Activated CD4-positive, alpha-beta T cell treated with anti-CD3 and anti-CD28 coated beads for 36 hours (primary cell): Measurements from ENCODE around the gene DDX1. TPM values are rescaled to one million over a fixed set of nuclear protein-coding genes. Genes with fewer than 3 reads are reported as not detected.
"Not testable (repeated sequence)": the region's sequence is repeated elsewhere in the genome, so short reads cannot be mapped to it uniquely, and the experiment has no call there.

ENCODE experiments used
- ATAC-seq: fragments of 200-7000 bp; cut with Tn5 transposase; one replicate; pipeline ENCODE4 v1.10.0; 2021; ENCODE audit warnings: mild to moderate bottlenecking, moderate library complexity
- CTCF ChIA-PET: fragments of 350-600 bp; sonication (Branson Sonifier 250); formaldehyde crosslinking; loops from one replicate; lab custom pipeline; 2021; ENCODE audit warnings: antibody characterized with exemption; lab: Charles Lee
- POLR2A ChIA-PET: fragments of 350-600 bp; sonication (Branson Sonifier 250); formaldehyde crosslinking; loops from one replicate; lab custom pipeline; 2021; ENCODE audit warnings: antibody characterized with exemption, inconsistent platforms; lab: Charles Lee
- DNase-seq: peaks from one replicate; pipeline ENCODE4 v3.0.0-alpha.2; 2020
- H3K27ac Mint-ChIP-seq: one replicate; pipeline ENCODE4 v1.8.0; 2021; ENCODE audit warnings: mixed read lengths
- H3K27me3 Mint-ChIP-seq: one replicate; pipeline ENCODE4 v1.8.0; 2021; ENCODE audit warnings: mixed read lengths
- H3K36me3 Mint-ChIP-seq: one replicate; pipeline ENCODE4 v1.8.0; 2021; ENCODE audit warnings: low read depth, mixed read lengths
- H3K4me1 Mint-ChIP-seq: one replicate; pipeline ENCODE4 v1.8.0; 2021; ENCODE audit warnings: mixed read lengths
- H3K4me3 Mint-ChIP-seq: one replicate; pipeline ENCODE4 v1.8.0; 2021; ENCODE audit warnings: mild to moderate bottlenecking, moderate library complexity, mixed read lengths
- H3K9me3 Mint-ChIP-seq: one replicate; pipeline ENCODE4 v1.8.0; 2021; ENCODE audit warnings: low read depth, mixed read lengths
- intact Hi-C, 2 experiments: fragments of 100-400 bp; cut with DNase I in 1 of 2; cut with micrococcal nuclease in 1 of 2; formaldehyde crosslinking; loops; one replicate each; pipeline versions ENCODE4 v1.14.2 to v1.15.1; 2022 to 2024; cut with DNase I, micrococcal nuclease
- total RNA-seq, 2 experiments: library from RNA; stranded (reverse); gene quantifications; one replicate each; pipeline ENCODE4 v1.2.3, GENCODE V29; 2021

The DDX1 gene
- total RNA-seq, 2 experiments from 2014 or later, result 87.6 to 96.2 TPM

DNA sequence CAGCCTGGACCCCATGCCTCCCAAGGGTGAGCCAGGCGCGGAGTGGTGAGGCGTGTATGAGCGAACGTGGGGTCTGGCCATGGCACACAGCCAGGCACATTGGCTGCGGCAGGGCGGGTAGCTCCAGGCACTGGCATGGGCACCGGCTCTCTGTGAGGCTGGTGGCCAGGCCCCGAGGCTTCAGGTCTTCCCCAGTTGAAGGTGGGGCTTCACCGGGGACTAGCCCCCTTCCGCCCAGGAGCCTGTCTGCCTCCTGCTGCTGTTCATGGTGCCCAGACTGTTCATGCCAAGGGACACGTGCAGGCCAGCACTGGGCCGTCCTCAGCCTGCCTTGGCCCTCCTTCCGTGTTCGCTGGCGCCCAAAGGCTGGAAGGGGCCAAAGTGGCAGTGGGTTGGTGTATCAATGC lies 26.8 kb downstream of the DDX1 start:
- ChIA-PET CTCF (no interaction called here), POLR2A (no interaction called here)
- peaks cover 40% of the 10 kb centered on the region for H3K36me3 Mint-ChIP-seq
- ATAC-seq (no peak), DNase-seq (no peak)
- intact Hi-C loops, result no loop called here
- H3K9me3 Mint-ChIP-seq, result no peaks in the 10 kb centered on the region
- no peaks in the 10 kb centered on the region for H3K27me3 Mint-ChIP-seq
- H3K27ac Mint-ChIP-seq, result no peak overlapping the region
- peaks cover 1% of the 10 kb centered on the region for H3K4me1 Mint-ChIP-seq
- H3K4me3 Mint-ChIP-seq, result no peak overlapping the region

DNA sequence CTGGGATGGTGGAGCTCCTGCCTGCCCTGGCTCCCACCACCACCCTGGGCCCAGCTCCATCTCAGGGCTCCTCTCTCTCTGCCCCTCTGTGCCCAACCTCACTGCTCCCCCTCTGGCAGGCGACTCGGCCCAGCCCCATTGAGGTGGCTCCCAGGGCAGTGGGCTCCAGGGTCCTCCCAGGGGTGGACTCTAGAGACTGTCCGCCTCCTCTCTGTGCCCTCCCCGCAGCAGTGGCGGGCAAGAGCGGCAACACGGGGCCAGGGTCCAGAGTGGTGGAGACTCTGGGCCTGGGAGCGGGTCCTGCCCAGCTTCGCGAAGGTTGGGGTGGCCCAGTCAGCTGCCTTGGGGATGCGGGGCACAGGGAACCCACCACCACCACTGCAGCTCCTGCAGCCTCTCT lies 27.4 kb downstream of the DDX1 start:
- Mint-ChIP-seq H3K4me1 (no peaks in the 10 kb centered on the region), H3K36me3 (peaks cover 44% of the 10 kb centered on the region), H3K27me3 (no peaks in the 10 kb centered on the region), H3K27ac (no peak overlapping the region), H3K4me3 (no peak overlapping the region), H3K9me3 (no peaks in the 10 kb centered on the region)
- intact Hi-C loops, result no loop called here
- no peak for ATAC-seq
- no peak for DNase-seq
- ChIA-PET CTCF (no interaction called here), POLR2A (no interaction called here)

DNA sequence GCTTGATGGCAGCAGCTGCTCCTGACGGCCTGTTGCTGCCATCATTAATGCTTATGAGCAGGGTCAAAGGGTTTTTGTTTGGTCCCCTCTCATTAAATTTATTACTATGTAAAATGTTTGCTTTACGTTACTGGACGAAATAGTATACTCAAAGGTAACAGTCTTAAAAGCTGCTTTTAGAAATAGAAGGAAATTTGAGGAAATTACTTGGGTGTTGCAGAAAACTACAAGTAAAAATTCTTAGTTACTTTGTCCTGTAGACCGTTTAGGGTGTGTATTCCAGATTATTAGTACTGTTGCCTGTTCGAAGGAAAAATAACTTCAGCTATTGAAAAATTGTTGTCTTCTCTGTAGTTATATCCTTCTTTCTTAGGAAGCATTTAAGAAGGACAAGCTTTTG lies 27.8 kb downstream of the DDX1 start:
- no peak for ATAC-seq
- Mint-ChIP-seq H3K27me3 (no peaks in the 10 kb centered on the region), H3K4me3 (no peak overlapping the region), H3K36me3 (peaks cover 49% of the 10 kb centered on the region), H3K27ac (no peak overlapping the region), H3K4me1 (no peaks in the 10 kb centered on the region), H3K9me3 (no peaks in the 10 kb centered on the region)
- no peak for DNase-seq
- POLR2A ChIA-PET, result no interaction called here
- CTCF ChIA-PET, result no interaction called here
- intact Hi-C loops, result no loop called here

DNA sequence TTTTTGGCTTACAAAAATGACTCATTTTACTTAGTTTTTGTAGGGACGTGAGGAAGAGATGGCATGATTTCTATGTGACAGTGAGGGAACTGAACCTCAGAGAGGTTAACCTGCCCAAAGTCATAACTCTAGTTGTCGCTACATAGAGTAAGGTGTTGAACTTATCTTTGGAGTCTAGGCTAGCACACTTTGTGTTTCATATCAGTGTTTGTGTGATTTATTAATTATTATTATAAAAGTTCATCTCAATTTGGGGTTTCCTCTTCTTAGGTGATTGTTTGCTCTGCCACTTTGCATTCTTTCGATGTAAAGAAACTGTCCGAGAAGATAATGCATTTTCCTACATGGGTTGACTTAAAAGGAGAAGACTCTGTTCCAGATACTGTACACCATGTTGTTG lies 28.3 kb downstream of the DDX1 start:
- intact Hi-C loops, result no loop called here
- Mint-ChIP-seq H3K27me3 (no peaks in the 10 kb centered on the region), H3K9me3 (no peaks in the 10 kb centered on the region), H3K4me1 (no peaks in the 10 kb centered on the region), H3K4me3 (no peak overlapping the region), H3K27ac (no peak overlapping the region), H3K36me3 (peaks cover 52% of the 10 kb centered on the region)
- DNase-seq (no peak), ATAC-seq (no peak)
- CTCF ChIA-PET, result no interaction called here
- POLR2A ChIA-PET, result no interaction called here

DNA sequence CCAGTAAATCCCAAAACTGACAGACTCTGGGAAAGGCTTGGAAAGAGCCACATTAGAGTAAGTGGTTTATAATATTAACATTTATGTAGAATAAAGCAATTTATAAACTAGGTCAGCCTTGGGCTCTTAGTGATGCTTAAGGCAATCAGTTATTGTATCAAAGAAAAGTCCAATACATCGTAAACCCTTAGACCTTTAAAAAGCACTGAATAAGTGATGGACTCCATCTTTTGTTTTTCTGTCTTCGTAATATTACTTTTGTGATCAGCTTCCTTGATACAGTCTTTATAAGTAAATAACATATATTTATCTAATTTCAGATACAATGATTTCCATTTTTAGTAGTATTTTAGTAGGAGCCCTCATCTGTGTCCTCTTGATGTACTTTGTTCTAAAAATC lies 28.7 kb downstream of the DDX1 start:
- no peaks in the 10 kb centered on the region for H3K27me3 Mint-ChIP-seq
- no peaks in the 10 kb centered on the region for H3K4me1 Mint-ChIP-seq
- no peak overlapping the region for H3K4me3 Mint-ChIP-seq
- H3K9me3 Mint-ChIP-seq, result no peaks in the 10 kb centered on the region
- no peak overlapping the region for H3K27ac Mint-ChIP-seq
- ATAC-seq, result no peak
- peaks cover 53% of the 10 kb centered on the region for H3K36me3 Mint-ChIP-seq
- ChIA-PET CTCF (no interaction called here), POLR2A (no interaction called here)
- intact Hi-C loops, result no loop called here
- DNase-seq, result no peak

DNA sequence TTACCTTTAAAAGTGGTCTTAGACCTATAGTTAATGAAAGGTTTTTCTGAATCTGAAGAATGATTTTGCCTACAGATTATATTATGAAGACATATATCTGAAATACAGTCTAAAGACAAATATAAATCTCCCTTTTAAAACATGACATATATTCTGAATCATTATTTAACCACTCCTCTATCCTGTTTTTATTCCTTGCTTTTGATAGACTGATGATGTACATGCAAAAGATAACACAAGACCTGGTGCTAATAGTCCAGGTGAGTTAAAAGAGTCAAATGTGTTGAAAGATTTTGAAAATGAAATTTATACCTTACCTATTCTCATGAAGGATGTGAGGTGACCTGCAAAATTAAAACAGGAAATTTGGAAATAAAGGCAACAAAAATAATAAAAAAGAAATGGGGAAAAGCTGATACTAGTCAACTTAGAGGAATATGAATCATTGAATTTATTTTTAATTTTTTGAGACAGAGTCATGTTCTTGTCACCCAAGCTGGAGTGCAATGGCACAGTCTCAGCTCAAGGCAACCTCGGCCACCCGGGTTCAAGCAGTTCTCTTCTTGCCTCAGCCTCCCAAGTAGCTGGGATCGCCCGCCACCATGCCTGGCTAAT lies 29.3 kb downstream of the DDX1 start:
- ATAC-seq (no peak), DNase-seq (no peak)
- ChIA-PET CTCF (no interaction called here), POLR2A (no interaction called here)
- no peak overlapping the region for H3K27ac Mint-ChIP-seq
- H3K9me3 Mint-ChIP-seq, result no peaks in the 10 kb centered on the region
- intact Hi-C loops, result no loop called here
- H3K27me3 Mint-ChIP-seq, result no peaks in the 10 kb centered on the region
- peaks cover 57% of the 10 kb centered on the region for H3K36me3 Mint-ChIP-seq
- no peak overlapping the region for H3K4me3 Mint-ChIP-seq
- no peaks in the 10 kb centered on the region for H3K4me1 Mint-ChIP-seq

DNA sequence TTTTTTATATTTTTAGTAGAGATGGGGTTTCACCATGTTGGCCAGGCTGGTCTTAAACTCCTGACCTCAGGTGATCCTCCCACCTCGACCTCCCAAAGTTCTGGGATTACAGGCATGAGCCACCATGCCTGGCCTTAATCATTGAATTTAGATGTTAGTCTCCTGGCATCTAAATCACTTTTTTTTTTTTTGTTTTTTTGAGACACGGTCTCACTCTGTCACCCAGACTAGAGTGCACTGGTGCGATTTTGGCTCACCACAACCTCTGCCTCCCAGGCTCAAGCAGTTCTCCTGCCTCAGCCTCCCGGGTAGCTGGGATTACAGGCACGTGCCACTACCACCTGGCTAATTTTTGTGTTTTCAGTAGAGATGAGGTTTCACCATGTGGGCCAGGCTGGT lies 29.8 kb downstream of the DDX1 start:
- not testable (repeated sequence) for ATAC-seq, DNase-seq

DNA sequence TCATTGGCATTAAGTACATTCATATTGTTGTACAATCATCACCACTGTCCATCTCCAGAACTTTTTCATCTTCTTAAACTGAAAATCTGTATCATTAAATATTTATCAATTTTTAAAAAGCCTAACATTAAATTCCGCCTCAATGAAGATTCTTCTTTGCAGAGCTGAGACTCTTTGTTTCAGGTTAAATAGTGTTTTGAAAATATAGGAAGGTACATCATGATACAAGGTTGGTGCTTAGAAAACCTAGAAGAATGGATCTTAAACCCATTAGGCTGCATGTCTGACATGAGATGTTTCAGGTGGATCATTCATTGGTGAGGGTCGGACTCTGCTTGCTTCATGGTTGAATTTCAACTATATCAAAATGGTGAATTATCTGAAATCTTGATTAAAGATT lies 30.5 kb downstream of the DDX1 start:
- Mint-ChIP-seq H3K27me3 (no peaks in the 10 kb centered on the region), H3K9me3 (no peaks in the 10 kb centered on the region), H3K4me3 (no peak overlapping the region), H3K36me3 (peaks cover 61% of the 10 kb centered on the region), H3K4me1 (no peaks in the 10 kb centered on the region), H3K27ac (no peak overlapping the region)
- intact Hi-C loops, result no loop called here
- CTCF ChIA-PET, result no interaction called here
- DNase-seq, result no peak
- no peak for ATAC-seq
- POLR2A ChIA-PET, result no interaction called here

More for the DNA sequence above, 29.8 kb downstream of the DDX1 start:
- CTCF ChIA-PET, H3K27ac Mint-ChIP-seq, H3K27me3 Mint-ChIP-seq, H3K4me3 Mint-ChIP-seq, H3K9me3 Mint-ChIP-seq, H3K4me1 Mint-ChIP-seq, intact Hi-C loops, POLR2A ChIA-PET: not testable (repeated sequence)
- peaks cover 59% of the 10 kb centered on the region for H3K36me3 Mint-ChIP-seq

DNA sequence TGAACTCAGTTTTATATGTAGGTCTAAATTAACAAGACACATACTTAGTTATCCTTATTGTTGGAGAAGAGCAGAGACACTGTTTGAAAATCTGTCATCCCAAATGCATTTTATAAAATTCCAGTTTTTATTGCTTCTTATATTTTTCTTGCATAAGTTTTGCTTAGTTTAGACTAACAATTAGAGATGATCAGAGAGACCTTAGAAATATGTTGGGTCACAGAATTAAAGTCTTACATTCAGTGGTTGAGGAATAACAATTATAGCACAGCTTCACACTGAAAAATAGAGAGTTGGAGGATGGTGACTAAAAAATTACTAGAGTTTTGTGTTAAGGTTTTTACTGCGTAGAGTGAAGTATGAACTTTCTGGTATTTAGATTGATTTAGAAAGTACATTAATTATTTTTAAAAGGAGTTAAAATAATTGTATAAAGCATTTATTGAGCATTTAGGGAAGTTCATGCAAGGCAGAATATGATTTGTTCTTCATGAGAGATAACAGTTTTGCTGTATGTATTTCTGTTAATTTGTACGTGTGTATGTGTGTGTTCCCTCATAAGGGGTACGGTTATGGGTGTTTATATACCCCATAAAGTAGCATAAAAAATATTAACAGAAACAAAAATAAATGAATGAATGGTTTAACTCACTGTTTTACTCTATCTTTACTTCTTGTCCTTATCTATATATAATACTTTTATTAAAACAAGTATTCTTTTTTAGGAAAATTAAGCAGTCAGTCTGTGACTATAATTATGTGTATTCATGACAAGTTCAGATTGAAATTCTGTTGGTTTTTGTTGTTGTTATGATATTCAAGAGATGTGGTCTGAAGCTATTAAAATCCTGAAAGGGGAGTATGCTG lies 31.2 kb downstream of the DDX1 start:
- Mint-ChIP-seq H3K4me3 (no peak overlapping the region), H3K27me3 (no peaks in the 10 kb centered on the region), H3K9me3 (no peaks in the 10 kb centered on the region), H3K27ac (no peak overlapping the region), H3K4me1 (no peaks in the 10 kb centered on the region), H3K36me3 (peaks cover 61% of the 10 kb centered on the region)
- ChIA-PET CTCF (no interaction called here), POLR2A (interaction anchor here (0.6 kb wide), 1 partner anchor 15 kb away, joined by 3 read pairs; no protein-coding TSS in a partner anchor)
- ATAC-seq (no peak), DNase-seq (no peak)
- intact Hi-C loops, result no loop called here

DNA sequence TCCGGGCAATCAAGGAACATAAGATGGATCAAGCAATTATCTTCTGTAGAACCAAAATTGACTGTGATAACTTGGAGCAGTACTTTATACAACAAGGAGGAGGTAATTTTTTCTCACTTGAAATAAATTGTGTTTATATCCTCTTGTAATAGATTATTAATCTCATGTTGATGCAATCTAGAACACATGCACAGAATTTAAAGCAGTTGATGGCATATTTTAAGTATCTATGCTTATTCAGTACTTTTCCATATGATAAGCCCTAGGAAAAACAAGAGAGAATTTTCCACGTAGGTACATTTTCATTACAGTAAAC lies 31.8 kb downstream of the DDX1 start:
- DNase-seq (no peak), ATAC-seq (no peak)
- Mint-ChIP-seq H3K9me3 (no peaks in the 10 kb centered on the region), H3K4me3 (no peak overlapping the region), H3K4me1 (no peaks in the 10 kb centered on the region), H3K36me3 (peaks cover 57% of the 10 kb centered on the region), H3K27ac (no peak overlapping the region), H3K27me3 (no peaks in the 10 kb centered on the region)
- intact Hi-C loops, result no loop called here
- ChIA-PET CTCF (no interaction called here), POLR2A (interaction anchor here (0.6 kb wide), 1 partner anchor 15 kb away, joined by 3 read pairs; no protein-coding TSS in a partner anchor)

DNA sequence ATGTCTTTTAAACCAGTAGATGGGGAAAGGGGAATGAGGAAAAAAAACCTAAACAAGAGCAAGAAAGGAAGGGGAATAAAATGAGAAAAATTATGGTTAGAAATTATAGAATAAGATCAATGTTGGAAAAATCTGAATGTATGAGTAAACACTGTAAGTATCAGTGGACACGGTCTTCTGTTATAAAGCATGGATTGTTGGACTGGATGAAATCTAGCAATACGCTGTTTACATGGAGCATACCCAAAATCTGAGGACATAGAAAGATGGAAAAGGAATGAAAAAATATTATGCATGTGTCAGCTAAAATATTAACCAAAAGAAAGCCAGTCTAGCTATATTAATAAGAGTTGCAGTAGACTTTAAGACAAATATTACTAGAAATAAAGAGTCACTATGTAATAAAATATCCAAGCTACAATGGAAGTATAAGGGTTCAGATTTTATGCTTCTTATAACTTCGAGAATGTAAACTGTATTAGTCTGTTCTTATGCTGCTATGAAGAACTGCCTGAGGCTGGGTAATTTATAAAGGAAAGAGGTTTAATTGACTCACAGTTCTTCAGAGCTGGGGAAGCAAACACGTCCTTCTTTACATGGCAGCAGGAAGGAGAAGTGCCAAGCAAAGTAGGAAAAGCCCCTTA lies 32.4 kb downstream of the DDX1 start:
- CTCF ChIA-PET, result interaction anchor here (0.6 kb wide), 1 partner anchor 69 kb away, joined by 3 read pairs; no protein-coding TSS in a partner anchor
- no peak overlapping the region for H3K27ac Mint-ChIP-seq
- H3K9me3 Mint-ChIP-seq, result no peaks in the 10 kb centered on the region

More for the DNA sequence above, 32.4 kb downstream of the DDX1 start:
- H3K36me3 Mint-ChIP-seq, result peaks cover 61% of the 10 kb centered on the region
- intact Hi-C loops, result loop anchor here in 1 of 2 experiments (2.0 kb wide), 1 partner anchor 25 kb away; no protein-coding TSS in a partner anchor
- no peaks in the 10 kb centered on the region for H3K27me3 Mint-ChIP-seq
- ATAC-seq (no peak), DNase-seq (no peak)
- POLR2A ChIA-PET, result no interaction called here
- H3K4me1 Mint-ChIP-seq, result no peaks in the 10 kb centered on the region
- H3K4me3 Mint-ChIP-seq, result no peak overlapping the region
